Measurements from ENCODE around the gene IRF4.

GRCh38 chr6:365835-366234, 25.7 kb upstream of the IRF4 start:
- TF ChIP-seq ZFP37 (tag by site-specific recombination; IDR thresholded peaks at IDR 0.05) (no peak), ZBTB1 (tag by site-specific recombination; IDR thresholded peaks at IDR 0.05) (no peak), ZNF335 (tag by site-specific recombination; conservative IDR thresholded peaks at IDR 0.05) (no peak), KLF1 (tag by site-specific recombination; IDR thresholded peaks at IDR 0.05) (no peak), ZNF777 (tag by site-specific recombination; IDR thresholded peaks at IDR 0.05; ENCODE audit: borderline replicate concordance) (no peak), ZNF121 (tag by site-specific recombination; IDR thresholded peaks at IDR 0.05) (no peak), ZNF311 (tag by site-specific recombination; IDR thresholded peaks at IDR 0.05; ENCODE audit: borderline replicate concordance) (no peak), IKZF3 (tag by site-specific recombination; IDR thresholded peaks at IDR 0.05) (no peak)
- TF ChIP-seq, protein P1, sequence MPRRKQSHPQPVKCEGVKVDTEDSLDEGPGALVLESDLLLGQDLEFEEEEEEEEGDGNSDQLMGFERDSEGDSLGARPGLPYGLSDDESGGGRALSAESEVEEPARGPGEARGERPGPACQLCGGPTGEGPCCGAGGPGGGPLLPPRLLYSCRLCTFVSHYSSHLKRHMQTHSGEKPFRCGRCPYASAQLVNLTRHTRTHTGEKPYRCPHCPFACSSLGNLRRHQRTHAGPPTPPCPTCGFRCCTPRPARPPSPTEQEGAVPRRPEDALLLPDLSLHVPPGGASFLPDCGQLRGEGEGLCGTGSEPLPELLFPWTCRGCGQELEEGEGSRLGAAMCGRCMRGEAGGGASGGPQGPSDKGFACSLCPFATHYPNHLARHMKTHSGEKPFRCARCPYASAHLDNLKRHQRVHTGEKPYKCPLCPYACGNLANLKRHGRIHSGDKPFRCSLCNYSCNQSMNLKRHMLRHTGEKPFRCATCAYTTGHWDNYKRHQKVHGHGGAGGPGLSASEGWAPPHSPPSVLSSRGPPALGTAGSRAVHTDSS (tag by site-specific recombination; IDR thresholded peaks at IDR 0.05), result no peak
- TF ChIP-seq, protein P2, sequence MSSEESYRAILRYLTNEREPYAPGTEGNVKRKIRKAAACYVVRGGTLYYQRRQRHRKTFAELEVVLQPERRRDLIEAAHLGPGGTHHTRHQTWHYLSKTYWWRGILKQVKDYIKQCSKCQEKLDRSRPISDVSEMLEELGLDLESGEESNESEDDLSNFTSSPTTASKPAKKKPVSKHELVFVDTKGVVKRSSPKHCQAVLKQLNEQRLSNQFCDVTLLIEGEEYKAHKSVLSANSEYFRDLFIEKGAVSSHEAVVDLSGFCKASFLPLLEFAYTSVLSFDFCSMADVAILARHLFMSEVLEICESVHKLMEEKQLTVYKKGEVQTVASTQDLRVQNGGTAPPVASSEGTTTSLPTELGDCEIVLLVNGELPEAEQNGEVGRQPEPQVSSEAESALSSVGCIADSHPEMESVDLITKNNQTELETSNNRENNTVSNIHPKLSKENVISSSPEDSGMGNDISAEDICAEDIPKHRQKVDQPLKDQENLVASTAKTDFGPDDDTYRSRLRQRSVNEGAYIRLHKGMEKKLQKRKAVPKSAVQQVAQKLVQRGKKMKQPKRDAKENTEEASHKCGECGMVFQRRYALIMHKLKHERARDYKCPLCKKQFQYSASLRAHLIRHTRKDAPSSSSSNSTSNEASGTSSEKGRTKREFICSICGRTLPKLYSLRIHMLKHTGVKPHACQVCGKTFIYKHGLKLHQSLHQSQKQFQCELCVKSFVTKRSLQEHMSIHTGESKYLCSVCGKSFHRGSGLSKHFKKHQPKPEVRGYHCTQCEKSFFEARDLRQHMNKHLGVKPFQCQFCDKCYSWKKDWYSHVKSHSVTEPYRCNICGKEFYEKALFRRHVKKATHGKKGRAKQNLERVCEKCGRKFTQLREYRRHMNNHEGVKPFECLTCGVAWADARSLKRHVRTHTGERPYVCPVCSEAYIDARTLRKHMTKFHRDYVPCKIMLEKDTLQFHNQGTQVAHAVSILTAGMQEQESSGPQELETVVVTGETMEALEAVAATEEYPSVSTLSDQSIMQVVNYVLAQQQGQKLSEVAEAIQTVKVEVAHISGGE (tag by site-specific recombination; conservative IDR thresholded peaks at IDR 0.05; ENCODE audit: low read depth), result no peak
- TF ChIP-seq, protein P3, sequence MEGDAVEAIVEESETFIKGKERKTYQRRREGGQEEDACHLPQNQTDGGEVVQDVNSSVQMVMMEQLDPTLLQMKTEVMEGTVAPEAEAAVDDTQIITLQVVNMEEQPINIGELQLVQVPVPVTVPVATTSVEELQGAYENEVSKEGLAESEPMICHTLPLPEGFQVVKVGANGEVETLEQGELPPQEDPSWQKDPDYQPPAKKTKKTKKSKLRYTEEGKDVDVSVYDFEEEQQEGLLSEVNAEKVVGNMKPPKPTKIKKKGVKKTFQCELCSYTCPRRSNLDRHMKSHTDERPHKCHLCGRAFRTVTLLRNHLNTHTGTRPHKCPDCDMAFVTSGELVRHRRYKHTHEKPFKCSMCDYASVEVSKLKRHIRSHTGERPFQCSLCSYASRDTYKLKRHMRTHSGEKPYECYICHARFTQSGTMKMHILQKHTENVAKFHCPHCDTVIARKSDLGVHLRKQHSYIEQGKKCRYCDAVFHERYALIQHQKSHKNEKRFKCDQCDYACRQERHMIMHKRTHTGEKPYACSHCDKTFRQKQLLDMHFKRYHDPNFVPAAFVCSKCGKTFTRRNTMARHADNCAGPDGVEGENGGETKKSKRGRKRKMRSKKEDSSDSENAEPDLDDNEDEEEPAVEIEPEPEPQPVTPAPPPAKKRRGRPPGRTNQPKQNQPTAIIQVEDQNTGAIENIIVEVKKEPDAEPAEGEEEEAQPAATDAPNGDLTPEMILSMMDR (tag by site-specific recombination; IDR thresholded peaks at IDR 0.05), result no peak
- TF ChIP-seq, protein P4, sequence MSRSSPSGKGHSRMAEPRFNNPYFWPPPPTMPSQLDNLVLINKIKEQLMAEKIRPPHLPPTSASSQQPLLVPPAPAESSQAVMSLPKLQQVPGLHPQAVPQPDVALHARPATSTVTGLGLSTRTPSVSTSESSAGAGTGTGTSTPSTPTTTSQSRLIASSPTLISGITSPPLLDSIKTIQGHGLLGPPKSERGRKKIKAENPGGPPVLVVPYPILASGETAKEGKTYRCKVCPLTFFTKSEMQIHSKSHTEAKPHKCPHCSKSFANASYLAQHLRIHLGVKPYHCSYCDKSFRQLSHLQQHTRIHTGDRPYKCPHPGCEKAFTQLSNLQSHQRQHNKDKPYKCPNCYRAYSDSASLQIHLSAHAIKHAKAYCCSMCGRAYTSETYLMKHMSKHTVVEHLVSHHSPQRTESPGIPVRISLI (tag by site-specific recombination; IDR thresholded peaks at IDR 0.05), result no peak
